Mucosa of descending colon (tissue), 3 donors: ENCODE measurements around the gene DSP. TPM values are rescaled to one million over a fixed set of nuclear protein-coding genes. Genes with fewer than 3 reads are reported as not detected.

Experiments
- ATAC-seq: fragments of 200-7000 bp; cut with Tn5 transposase; one replicate; pipeline ENCODE4 v1.9.1; 2020; ENCODE audit warnings: mild to moderate bottlenecking, moderate library complexity
- DNase-seq, 3 donors: peaks; one replicate each; pipeline ENCODE4 v3.0.0-alpha.2; 2020
- H3K36me3 ChIP-seq: fragments of 200-600 bp; one replicate; pipeline ENCODE4 v1.8.0; 2021; ENCODE audit warnings: low read depth, mild to moderate bottlenecking
- H3K4me1 ChIP-seq: fragments of 200-600 bp; one replicate; pipeline ENCODE4 v1.8.0; 2021; ENCODE audit warnings: low read depth, mild to moderate bottlenecking
- H3K4me3 ChIP-seq: fragments of 200-600 bp; one replicate; pipeline ENCODE4 v1.8.0; 2021; ENCODE audit warnings: mild to moderate bottlenecking
- H3K9me3 ChIP-seq: fragments of 200-600 bp; one replicate; pipeline ENCODE4 v1.8.0; 2021; ENCODE audit warnings: mild to moderate bottlenecking
- intact Hi-C, 2 donors: fragments of 100-400 bp; cut with DNase I in 1 of 2; cut with micrococcal nuclease in 1 of 2; formaldehyde crosslinking; loops; one replicate each; pipeline versions ENCODE4 v1.11.0 to v1.11.1; 2022; cut with DNase I, micrococcal nuclease
- total RNA-seq, 3 donors: library from RNA; stranded (reverse); fragmentation: NEBNext Ultra II Directional in 2 of 3; extraction: Animal tissue kit (Norgen Biotek cat#: 25700) in 2 of 3; gene quantifications; one replicate each; pipeline versions ENCODE4 v1.2.1 to v1.2.4, GENCODE V29; 2021 to 2023
- TF ChIP-seq, protein P1 (sequence below): fragments of 200-600 bp; IDR thresholded peaks from one replicate; pipeline ENCODE4 v1.8.0; 2022; ENCODE audit warnings: antibody characterized with exemption, mild to moderate bottlenecking
- donor health status: DM: no; HTN: no; CAD: no; lungs with moderate emphysema.
- donor health status: DM: no; HTN: no; CAD: no.
- donor health status: DM: no; HTN: yes; CAD: no.

The DSP gene
- total RNA-seq, 3 donors from 2014 or later: 85.2 to 265 (median 177) TPM

DNA sequence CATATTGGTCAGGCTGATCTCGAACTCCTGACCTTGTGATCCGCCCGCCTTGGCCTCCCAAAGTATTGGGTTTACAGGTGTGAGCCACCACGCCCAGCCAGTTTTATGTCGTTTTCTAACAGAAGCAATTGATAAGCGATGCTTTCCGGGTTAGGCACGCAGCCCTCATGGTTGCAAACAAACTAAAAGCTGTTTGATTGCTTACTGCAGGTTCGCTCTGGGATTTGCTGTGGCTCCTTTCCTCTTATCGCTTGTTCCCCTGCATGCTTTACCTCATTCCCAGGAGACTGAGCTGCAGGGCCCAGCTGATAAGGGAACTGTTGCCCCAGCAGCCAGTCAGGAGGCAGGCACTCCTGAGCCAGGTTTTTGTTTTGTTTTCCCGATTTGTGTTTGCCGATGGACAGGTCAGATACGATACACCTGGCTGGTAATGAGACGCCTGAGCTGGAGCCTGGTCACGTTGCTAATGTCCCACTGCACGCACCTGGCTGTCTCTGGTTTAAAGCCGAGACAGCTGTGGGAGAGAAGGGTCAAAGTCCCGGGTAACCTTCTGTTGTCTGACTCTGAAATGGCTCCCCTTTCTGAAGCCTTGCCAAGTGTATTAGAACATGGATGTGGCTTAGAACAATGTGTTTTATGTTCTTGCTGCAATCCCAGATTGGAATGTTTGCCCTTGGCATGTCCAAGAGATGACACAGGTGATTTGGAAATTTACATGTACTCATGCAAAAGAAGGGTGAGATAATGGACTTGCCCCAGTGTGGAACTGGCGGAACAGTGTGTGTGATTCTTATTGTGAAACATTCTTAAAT, 19.9 kb downstream of the DSP start:
- no peaks in the 10 kb centered on the region for H3K36me3 ChIP-seq
- TF ChIP-seq, protein P1, sequence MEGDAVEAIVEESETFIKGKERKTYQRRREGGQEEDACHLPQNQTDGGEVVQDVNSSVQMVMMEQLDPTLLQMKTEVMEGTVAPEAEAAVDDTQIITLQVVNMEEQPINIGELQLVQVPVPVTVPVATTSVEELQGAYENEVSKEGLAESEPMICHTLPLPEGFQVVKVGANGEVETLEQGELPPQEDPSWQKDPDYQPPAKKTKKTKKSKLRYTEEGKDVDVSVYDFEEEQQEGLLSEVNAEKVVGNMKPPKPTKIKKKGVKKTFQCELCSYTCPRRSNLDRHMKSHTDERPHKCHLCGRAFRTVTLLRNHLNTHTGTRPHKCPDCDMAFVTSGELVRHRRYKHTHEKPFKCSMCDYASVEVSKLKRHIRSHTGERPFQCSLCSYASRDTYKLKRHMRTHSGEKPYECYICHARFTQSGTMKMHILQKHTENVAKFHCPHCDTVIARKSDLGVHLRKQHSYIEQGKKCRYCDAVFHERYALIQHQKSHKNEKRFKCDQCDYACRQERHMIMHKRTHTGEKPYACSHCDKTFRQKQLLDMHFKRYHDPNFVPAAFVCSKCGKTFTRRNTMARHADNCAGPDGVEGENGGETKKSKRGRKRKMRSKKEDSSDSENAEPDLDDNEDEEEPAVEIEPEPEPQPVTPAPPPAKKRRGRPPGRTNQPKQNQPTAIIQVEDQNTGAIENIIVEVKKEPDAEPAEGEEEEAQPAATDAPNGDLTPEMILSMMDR: no peak
- H3K9me3 ChIP-seq: no peaks in the 10 kb centered on the region
- H3K4me3 ChIP-seq: no peak overlapping the region
- DNase-seq (peak; percentile 78 to 88 (median 83)), ATAC-seq (peak; percentile 94)
- peaks cover 20% of the 10 kb centered on the region for H3K4me1 ChIP-seq
- intact Hi-C loops: no loop called here

DNA sequence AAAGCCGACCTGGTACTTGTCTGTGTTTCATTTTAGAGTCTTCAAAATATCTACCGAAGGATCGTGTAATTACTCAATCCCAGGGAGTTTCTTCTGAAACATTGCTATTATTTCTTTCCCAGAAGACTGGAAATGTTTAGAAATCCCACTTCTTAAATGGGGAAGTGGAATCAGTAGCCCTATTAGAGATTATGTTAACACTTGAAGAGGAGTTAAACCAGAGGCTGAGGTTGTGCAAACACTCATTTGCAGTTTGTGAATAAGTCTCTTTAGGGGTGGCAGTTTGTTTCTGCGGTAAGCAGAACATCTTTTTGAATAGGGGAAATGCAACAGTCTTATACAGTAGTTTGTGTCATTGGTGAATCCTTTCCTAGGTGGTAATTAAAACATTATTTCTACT, 21.3 kb downstream of the DSP start:
- Histone ChIP-seq H3K9me3 (no peaks in the 10 kb centered on the region), H3K36me3 (no peaks in the 10 kb centered on the region), H3K4me3 (no peak overlapping the region), H3K4me1 (peaks cover 20% of the 10 kb centered on the region)
- TF ChIP-seq, protein P1: no peak
- intact Hi-C loops: no loop called here
- no peak for DNase-seq
- no peak for ATAC-seq

DNA sequence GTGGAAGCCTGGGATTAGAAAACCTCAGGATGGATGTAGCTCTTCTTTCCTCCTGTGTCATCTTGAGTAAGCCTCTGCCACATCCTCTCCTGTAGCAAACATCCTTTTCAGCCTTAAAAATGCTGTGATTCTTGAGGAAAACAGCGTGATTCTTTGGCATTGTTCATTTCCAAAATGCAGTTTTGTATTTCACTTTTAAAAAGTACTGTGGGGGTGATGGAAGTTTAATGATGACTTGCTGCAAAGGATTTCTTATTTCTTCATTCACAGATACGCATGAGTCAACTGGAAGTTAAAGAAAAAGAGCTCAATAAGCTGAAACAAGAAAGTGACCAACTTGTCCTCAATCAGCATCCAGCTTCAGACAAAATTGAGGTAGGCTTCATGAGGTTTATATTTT, 24.6 kb downstream of the DSP start:
- no peak for DNase-seq
- intact Hi-C loops: no loop called here
- Histone ChIP-seq H3K9me3 (no peaks in the 10 kb centered on the region), H3K4me1 (peaks cover 9% of the 10 kb centered on the region), H3K36me3 (peaks cover 3% of the 10 kb centered on the region), H3K4me3 (no peak overlapping the region)
- TF ChIP-seq, protein P1: no peak
- no peak for ATAC-seq

DNA sequence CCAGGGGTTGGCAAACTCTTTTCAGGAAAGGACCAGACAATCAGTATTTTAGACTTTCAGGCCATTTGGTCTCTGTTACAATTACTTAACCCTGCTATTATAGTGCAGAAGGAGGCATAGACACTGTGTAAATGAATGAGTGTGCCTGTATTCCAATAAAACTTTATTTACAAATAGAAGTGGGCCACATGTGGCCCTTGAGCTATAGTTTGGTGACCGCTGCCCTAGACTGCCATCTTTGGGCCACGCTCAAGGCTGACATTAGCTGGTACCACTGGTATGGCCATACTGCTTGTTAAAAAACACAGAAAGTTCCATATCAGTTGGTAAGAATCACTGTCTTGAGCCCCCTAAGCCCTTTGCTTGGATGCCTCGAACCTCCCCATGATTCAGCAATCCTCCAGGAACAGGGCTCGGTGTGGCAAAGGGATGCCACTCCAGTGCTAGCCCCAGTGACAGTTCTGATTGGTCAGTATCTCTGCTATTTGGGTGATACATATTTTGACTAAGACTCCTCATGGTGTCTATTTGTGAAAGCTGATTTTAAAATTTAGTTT, 25.2 kb downstream of the DSP start:
- intact Hi-C loops: no loop called here

DNA sequence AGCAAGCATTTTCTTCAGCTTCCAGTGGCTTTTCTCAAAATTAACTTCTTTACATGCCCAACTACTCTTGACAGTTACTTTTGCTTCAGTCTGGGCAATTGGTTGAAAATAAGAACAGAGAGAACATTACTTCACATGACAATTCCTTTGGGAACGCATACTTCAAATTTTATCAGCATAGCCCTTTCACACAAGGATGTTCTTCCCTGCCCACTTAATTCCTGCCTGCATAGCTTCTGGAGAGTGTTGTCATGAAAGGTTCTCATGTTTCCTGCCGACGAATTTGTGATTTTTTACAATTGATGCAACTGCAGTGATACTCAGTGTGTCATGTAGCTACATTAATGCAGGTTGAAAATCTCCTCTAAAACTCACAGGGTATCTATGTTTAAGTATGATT, 26.6 kb downstream of the DSP start:
- DNase-seq: no peak
- ATAC-seq: no peak
- Histone ChIP-seq H3K9me3 (no peaks in the 10 kb centered on the region), H3K4me1 (no peaks in the 10 kb centered on the region), H3K36me3 (peaks cover 7% of the 10 kb centered on the region), H3K4me3 (no peak overlapping the region)
- TF ChIP-seq, protein P1: no peak
- intact Hi-C loops: no loop called here

More for the DNA sequence above, 25.2 kb downstream of the DSP start:
- H3K4me1 ChIP-seq: peaks cover 7% of the 10 kb centered on the region
- DNase-seq (no peak), ATAC-seq (no peak)
- H3K4me3 ChIP-seq: no peak overlapping the region
- H3K9me3 ChIP-seq: no peaks in the 10 kb centered on the region
- peaks cover 7% of the 10 kb centered on the region for H3K36me3 ChIP-seq
- TF ChIP-seq, protein P1: no peak
